NOMO-1 treated with DMSO at 0.1 percent for 48 hours (cell line): ENCODE data around the gene ZNF699.
A peak's percentile ranks its signal among the peaks of the same experiment; 100 is the strongest.
"Not testable (repeated sequence)": the region's sequence is repeated elsewhere in the genome, so short reads cannot be mapped to it uniquely, and the experiment has no call there.

Experiments used
- DNase-seq: peaks from one replicate; lab custom pipeline; 2025; ENCODE audit not compliant: unreplicated experiment; lab: John Stamatoyannopoulos, UW

ZNF699 gene

GRCh38 chr19:9309139-9309973 is at the start of gene ZNF699:
ZNF699 (minus strand) TSS chr19:9309838; CDS start chr19:9305119, 4,719 bp downstream.
- peak; percentile 97 for DNase-seq

GRCh38 chr19:9354651-9355050 is 45.0 kb upstream of the ZNF699 start:
- no peak for DNase-seq

GRCh38 chr19:9353011-9353410 is 43.4 kb upstream of the ZNF699 start:
- no peak for DNase-seq

- no peak for DNase-seq
Observed at GRCh38 chr19:9352505-9352904, 42.9 kb upstream of the ZNF699 start.

GRCh38 chr19:9348671-9349070 is 39.0 kb upstream of the ZNF699 start:
- no peak for DNase-seq

GRCh38 chr19:9348253-9348652 is 38.6 kb upstream of the ZNF699 start:
- no peak for DNase-seq

GRCh38 chr19:9345005-9345404 is 35.4 kb upstream of the ZNF699 start:
- DNase-seq = no peak

- no peak for DNase-seq
Observed at GRCh38 chr19:9342610-9343304, 33.1 kb upstream of the ZNF699 start.

GRCh38 chr19:9329999-9330398 is 20.4 kb upstream of the ZNF699 start:
- DNase-seq = no peak

- no peak for DNase-seq
Observed at GRCh38 chr19:9324584-9324962, 14.9 kb upstream of the ZNF699 start.

GRCh38 chr19:9323919-9324583 is 14.4 kb upstream of the ZNF699 start, which contains the start of gene ZNF559:
ZNF559 (plus strand) TSS chr19:9324179; CDS start chr19:9338550, 14,371 bp downstream.
- DNase-seq = peak; percentile 95

- peak; percentile 60 for DNase-seq
Observed at GRCh38 chr19:9323557-9323918, 13.9 kb upstream of the ZNF699 start.

GRCh38 chr19:9322201-9322600 is 12.6 kb upstream of the ZNF699 start:
- not testable (repeated sequence) for DNase-seq

GRCh38 chr19:9321756-9322155 is 12.1 kb upstream of the ZNF699 start:
- not testable (repeated sequence) for DNase-seq

GRCh38 chr19:9321338-9321737 is 11.7 kb upstream of the ZNF699 start:
- no peak for DNase-seq

- no peak for DNase-seq
Observed at GRCh38 chr19:9313756-9314155, 4.1 kb upstream of the ZNF699 start.

GRCh38 chr19:9309974-9310446 is 372 bp upstream of the ZNF699 start:
- DNase-seq = no peak

- no peak for DNase-seq
Observed at GRCh38 chr19:9308091-9308770, 1.4 kb downstream of the ZNF699 start.

- DNase-seq = no peak
Observed at GRCh38 chr19:9306443-9306842, 3.2 kb downstream of the ZNF699 start.

GRCh38 chr19:9296336-9296735 is 13.3 kb downstream of the ZNF699 start:
- no peak for DNase-seq

GRCh38 chr19:9295411-9295849 is 14.2 kb downstream of the ZNF699 start:
- no peak for DNase-seq
